Limb (tissue), 2 donors: ENCODE measurements around the gene DMKN.

Experiments
- DNase-seq, 2 donors: peaks; one replicate each; pipeline ENCODE4 v3.0.0-alpha.2; 2016; ENCODE audit errors: extremely low spot score in 2 of 2

DMKN gene

GRCh38 chr19:35549879-35550523 is 36.6 kb upstream of the DMKN start:
- no peak for DNase-seq

- peak; percentile 40 to 61 for DNase-seq
Measured at GRCh38 chr19:35549174-35549788, 35.8 kb upstream of the DMKN start.

GRCh38 chr19:35546532-35546931 is 33.1 kb upstream of the DMKN start:
- no peak for DNase-seq

GRCh38 chr19:35545855-35546381 is 32.5 kb upstream of the DMKN start:
- DNase-seq: no peak

- DNase-seq: peak; percentile 91 to 94
Measured at GRCh38 chr19:35545001-35545854, 31.8 kb upstream of the DMKN start, which contains the start of gene TMEM147. TSS of gene TMEM147 (plus strand) at chr19:35545626. CDS start at chr19:35545740, 114 bp downstream.

- DNase-seq: no peak
Measured at GRCh38 chr19:35544110-35544802, 30.8 kb upstream of the DMKN start.

GRCh38 chr19:35543280-35544109 is 30.0 kb upstream of the DMKN start:
- DNase-seq: no peak

GRCh38 chr19:35542209-35542608 is 28.8 kb upstream of the DMKN start:
- no peak for DNase-seq

- DNase-seq: no peak
Measured at GRCh38 chr19:35540356-35540927, 27.0 kb upstream of the DMKN start.

- DNase-seq: no peak
Measured at GRCh38 chr19:35539850-35540249, 26.4 kb upstream of the DMKN start.

- no peak for DNase-seq
Measured at GRCh38 chr19:35539314-35539713, 25.9 kb upstream of the DMKN start.

- DNase-seq: no peak
Measured at GRCh38 chr19:35534803-35535480, 21.5 kb upstream of the DMKN start.

GRCh38 chr19:35533822-35534392 is 20.5 kb upstream of the DMKN start:
- no peak for DNase-seq

- no peak for DNase-seq
Measured at GRCh38 chr19:35533201-35533821, 19.9 kb upstream of the DMKN start, which contains the start of gene GAPDHS. TSS of gene GAPDHS (plus strand) at chr19:35533456. CDS start at chr19:35533528, 72 bp downstream.

GRCh38 chr19:35531291-35531690 is 17.8 kb upstream of the DMKN start:
- no peak for DNase-seq

- DNase-seq: no peak
Measured at GRCh38 chr19:35529241-35530218, 16.1 kb upstream of the DMKN start.

GRCh38 chr19:35528218-35529038 is 15.0 kb upstream of the DMKN start, which contains the start of gene SBSN:
TSS of gene SBSN (minus strand) at chr19:35528311. CDS start at chr19:35528281, 30 bp downstream.
- no peak for DNase-seq
